Ureter (tissue), 1 donor: Measurements from ENCODE around the gene TNFSF18. TPM values are rescaled to one million over a fixed set of nuclear protein-coding genes. Genes with fewer than 3 reads are reported as not detected.

Experiments used
- DNase-seq: peaks from one replicate; pipeline ENCODE4 v3.0.0-alpha.2; 2020; ENCODE audit warnings: low spot score
- total RNA-seq: library from RNA; stranded (reverse); gene quantifications from one replicate; pipeline ENCODE4 v1.2.4, GENCODE V29; 2023
- donor health status: DM: yes; HTN: yes; CAD: no.

Gene TNFSF18
- total RNA-seq, 1 donor from 2014 or later, result not detected

- DNase-seq, result no peak
Measured at GRCh38 chr1:173039626-173040025, 11.1 kb downstream of the TNFSF18 start.

DNA sequence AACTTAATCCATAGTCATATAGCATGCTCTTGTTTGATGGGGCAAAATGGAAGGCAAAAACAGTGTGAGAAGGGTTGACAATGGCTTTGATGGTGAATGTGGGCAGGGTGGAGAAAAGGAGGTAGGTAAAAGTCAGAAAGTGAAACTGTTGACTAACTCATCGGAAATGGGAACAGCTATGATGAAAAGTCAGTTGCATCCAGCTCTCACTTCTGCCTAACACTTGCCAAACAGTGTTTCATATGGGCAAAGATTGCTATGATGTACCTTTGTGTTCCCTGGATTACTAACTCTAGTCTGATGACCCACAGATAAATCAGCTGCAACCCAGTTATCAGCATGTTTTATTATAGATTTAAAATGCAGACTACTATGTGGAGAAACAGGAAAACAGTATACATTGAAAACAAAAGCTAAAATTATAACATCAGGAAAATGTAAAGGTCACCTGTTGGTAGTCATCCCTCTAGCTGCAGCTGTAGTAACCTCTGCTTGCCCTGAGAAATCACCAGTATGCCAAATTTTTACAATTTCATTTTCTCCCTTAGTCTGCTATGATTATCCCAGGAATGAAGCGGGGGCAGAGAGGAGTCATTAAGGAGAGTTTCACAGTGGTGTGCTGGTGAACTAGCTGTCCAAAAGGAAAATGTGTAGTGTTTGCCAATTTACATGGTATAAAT, 11.7 kb downstream of the TNFSF18 start:
- DNase-seq, result no peak

DNA sequence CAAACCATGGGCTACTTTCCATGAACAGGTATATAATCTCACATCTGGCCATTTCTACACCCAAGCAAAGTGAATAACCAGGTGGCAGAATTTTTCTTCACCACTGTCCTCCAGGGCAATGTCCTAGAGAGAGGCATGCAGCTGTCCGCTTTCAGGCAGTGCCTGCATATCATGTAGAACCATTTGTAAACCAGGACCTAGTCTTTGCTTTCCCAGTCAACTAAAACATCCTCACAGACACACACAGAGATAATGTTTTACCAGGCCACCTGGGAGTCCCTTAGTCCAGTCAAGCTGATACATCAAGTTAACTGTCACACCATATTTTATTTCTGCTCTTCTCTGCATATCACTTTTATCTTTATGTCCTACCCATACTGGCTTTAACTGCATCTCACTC, 26.2 kb downstream of the TNFSF18 start:
- no peak for DNase-seq

DNA sequence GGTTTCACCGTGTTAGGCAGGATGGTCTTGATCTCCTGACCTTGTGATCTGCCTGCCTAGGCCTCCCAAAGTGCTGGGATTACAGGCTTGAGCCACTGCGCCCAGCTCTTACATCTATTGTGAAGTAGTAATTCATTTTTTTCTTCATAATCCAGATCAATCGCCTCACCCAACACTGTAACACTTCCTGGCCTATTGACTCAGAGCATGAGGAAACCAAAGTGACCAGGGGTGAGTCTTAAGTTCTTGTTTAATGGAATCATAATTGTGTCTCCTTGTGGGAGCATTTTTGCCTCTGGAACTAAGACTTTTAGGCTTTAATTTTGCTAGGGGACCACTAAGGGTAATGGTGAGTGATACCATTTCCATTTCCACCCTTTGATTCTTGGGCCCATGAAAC, 27.4 kb downstream of the TNFSF18 start:
- DNase-seq, result no peak

DNA sequence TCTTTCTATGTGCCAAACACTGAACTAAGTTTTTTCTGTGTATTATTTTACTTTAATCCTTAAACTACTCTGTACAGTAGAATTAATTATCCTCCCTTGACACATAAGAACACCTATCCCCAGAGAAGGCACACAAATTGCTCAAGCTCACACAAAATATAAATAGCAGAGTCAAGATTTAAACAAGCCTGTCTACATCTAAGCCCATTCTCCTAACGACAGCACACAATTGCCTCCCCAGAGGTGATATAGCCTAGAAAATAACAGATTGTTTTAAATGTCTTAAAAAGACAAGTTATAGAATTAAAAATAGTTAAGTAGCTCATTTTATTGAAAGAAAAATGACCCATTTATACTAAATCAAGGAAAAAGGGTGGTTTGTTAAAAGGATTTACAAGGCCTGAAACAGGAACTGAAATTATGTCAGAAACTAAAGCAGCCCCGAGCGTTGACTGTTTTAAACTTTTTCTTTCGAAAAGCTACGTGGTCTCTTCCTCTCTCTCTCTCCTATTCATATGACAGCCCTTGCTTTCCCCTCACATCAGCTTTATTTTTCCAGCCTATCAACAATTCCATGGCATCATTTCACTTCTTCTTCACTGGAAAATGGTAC, 30.5 kb downstream of the TNFSF18 start:
- no peak for DNase-seq

GRCh38 chr1:173017792-173018191, 32.9 kb downstream of the TNFSF18 start:
- DNase-seq, result no peak

DNA sequence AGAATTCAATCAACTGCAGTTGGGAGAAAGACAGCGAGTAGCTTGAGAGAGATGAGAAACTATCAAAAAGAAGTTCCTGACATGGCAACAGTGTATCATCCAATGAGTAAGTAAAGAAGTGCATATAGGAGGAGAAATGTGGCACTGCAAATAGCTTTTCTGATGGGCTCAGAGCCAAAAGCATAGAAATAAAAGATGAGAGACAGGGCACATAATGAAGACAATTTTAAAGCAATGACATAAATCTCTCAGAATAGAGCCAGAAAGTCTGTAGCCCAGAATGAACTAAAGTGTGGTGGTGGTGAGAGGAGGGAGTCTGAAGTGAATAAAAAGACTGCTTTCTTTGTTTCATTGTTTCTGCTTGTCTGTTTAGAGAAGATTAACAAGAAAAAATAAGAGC, 34.3 kb downstream of the TNFSF18 start:
- no peak for DNase-seq

DNA sequence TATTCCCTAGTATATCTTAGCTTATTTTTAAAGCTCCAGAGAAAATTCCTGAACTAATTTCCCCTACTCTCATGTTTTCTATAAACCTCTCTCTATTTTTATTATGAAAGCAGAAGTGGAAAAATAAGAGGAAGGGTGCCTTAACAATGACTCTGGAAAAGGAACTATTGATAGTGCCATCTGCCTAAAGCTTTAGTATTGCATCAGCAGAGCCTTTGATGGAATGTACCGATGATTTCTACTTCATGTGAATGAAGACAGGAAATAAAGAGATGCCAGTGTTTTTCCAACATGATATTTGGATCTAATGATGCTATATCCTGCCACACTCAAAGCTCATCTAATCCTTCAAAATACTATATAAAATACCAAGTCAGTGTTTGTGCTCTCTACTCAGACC, 35.1 kb downstream of the TNFSF18 start:
- no peak for DNase-seq

GRCh38 chr1:173014160-173014559, 36.6 kb downstream of the TNFSF18 start:
- DNase-seq, result no peak

GRCh38 chr1:173012126-173012525, 38.6 kb downstream of the TNFSF18 start:
- DNase-seq, result no peak

- no peak for DNase-seq
Measured at GRCh38 chr1:173009597-173009996, 41.1 kb downstream of the TNFSF18 start.

DNA sequence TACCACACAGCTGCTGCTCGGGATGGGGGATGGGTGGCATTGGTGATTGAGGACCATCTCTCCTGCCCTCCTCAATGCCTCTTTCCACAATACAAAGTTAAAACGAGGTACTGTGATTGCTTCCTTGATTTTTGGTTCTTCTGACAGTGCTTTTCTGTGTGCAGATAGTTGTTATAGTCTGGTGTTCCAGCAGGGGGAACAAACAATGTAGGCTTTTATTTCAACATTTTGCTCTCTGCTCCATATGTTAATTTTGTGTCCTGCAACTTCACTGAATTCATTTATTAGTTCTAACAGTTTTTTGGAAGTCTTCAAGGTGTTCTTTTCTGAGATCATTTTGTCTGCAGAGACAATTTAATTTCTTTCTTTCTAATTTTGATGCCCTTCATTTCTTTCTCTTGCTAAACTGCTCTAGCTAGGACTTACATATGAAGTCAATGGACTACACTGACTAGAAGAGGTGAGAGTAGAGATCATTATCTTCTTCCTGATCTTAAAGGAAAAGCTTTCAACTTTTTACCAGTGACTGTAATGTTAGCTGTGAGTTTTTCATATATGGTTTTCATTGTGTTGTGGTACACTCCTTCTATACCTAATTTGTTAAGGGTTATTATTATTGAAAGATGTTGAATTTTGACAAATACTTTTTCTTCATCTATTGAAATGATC, 45.4 kb downstream of the TNFSF18 start:
- DNase-seq, result no peak

- DNase-seq, result no peak
Measured at GRCh38 chr1:173002891-173003838, 47.6 kb downstream of the TNFSF18 start.

DNA sequence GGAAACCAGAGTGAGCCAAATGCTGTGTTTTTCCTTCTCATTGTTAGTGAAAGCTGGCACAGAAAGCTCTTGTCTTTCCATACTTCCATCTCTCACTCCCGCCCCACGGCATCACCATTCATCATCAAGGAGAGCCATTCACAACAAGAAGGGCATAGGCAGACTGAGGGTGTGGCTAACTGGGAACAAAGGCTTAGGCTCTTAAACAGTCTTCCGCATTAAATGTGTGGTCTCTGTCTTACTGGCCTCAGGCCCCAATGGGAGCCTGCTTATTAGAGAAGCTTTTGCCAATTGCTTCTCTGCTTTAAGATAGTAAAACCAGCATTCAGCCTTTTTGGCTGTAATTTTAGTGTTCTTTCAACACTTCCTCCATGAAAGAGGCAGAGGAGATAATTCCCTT, 51.4 kb downstream of the TNFSF18 start:
- no peak for DNase-seq

- no peak for DNase-seq
Measured at GRCh38 chr1:172997941-172998361, 52.8 kb downstream of the TNFSF18 start.

DNA sequence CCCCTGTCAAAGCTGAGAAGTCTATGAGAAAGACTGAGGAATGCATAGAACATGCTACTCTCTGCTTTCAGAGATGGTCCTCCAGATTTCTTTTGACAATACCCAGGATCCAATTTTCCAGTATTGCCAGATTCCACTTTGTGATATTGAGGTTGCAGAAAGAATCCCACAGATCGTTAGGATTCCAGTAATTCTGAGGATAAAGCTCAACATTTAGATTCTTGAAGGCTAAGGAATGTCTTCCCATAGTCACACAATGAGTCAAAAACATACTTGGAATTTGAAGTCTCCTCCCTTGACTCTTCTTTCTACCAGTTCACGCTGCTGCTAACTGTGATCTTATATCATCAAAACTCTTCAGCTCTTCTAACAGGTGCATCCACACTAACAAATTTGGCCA, 57.1 kb downstream of the TNFSF18 start:
- no peak for DNase-seq

GRCh38 chr1:172991674-172992400, 58.9 kb downstream of the TNFSF18 start:
- no peak for DNase-seq

- no peak for DNase-seq
Measured at GRCh38 chr1:172990598-172991215, 60.0 kb downstream of the TNFSF18 start.
